HEK293 (cell line): ENCODE measurements around the gene PRTN3.

Source experiments
- CTCF ChIA-PET: fragments of 350-600 bp; formaldehyde crosslinking; extraction: SDS; loops from one replicate; lab custom pipeline; 2021; ENCODE audit warnings: antibody characterized with exemption; lab: Yijun Ruan, JAX
- POLR2A ChIA-PET: fragments of 300-600 bp; formaldehyde crosslinking; extraction: SDS; loops from one replicate; lab custom pipeline; 2020; ENCODE audit warnings: antibody characterized with exemption, inconsistent platforms; lab: Yijun Ruan, JAX
- H3K27ac ChIP-seq: fragments of 200-500 bp; sonication (Bioruptor generic); 2 replicates; pipeline ENCODE4 v1.5.1; 2014; ENCODE audit warnings: low read depth, low read length, control low read depth, inconsistent platforms; ENCODE audit errors: extremely low read depth
- H3K36me3 ChIP-seq, 2 experiments: fragments of 200-500 bp in 1 of 2; sonication (Bioruptor generic) in 1 of 2; 1 replicate in 1 of 2; 2 replicates in 1 of 2; pipeline ENCODE4 v1.5.1; 2014 to 2017; ENCODE audit warnings: inconsistent platforms in 2 of 2, low read length in 2 of 2; ENCODE audit not compliant: control insufficient read depth in 2 of 2, insufficient read depth in 1 of 2
- H3K4me1 ChIP-seq: fragments of 200-500 bp; sonication (Bioruptor generic); 2 replicates; pipeline ENCODE4 v1.5.1; 2014; ENCODE audit warnings: mild to moderate bottlenecking, low read length, inconsistent platforms; ENCODE audit not compliant: control insufficient read depth, insufficient read depth
- H3K4me3 ChIP-seq: 2 replicates; pipeline ENCODE4 v1.5.1; 2011; ENCODE audit warnings: low read depth, mild to moderate bottlenecking, control low read depth, low read length, moderate library complexity
- H3K9me3 ChIP-seq: fragments of 200-500 bp; sonication (Bioruptor generic); 2 replicates; pipeline ENCODE4 v1.5.1; 2014; ENCODE audit warnings: low read depth, low read length, inconsistent platforms; ENCODE audit not compliant: control insufficient read depth, insufficient read depth
- AEBP2 ChIP-seq: fragments of 450-650 bp; formaldehyde crosslinking; IDR thresholded peaks from 2 replicates; pipeline ENCODE4 v1.5.1; 2016; ENCODE audit warnings: missing biosample characterization, missing genetic modification characterization, borderline replicate concordance
- BCL11A ChIP-seq: fragments of 450-650 bp; formaldehyde crosslinking; IDR thresholded peaks from 2 replicates; pipeline ENCODE4 v1.5.1; 2016; ENCODE audit warnings: low read depth, missing biosample characterization, missing genetic modification characterization
- ELK4 ChIP-seq: IDR thresholded peaks from 2 replicates; pipeline ENCODE4 v1.6.1; 2011; ENCODE audit warnings: mild to moderate bottlenecking, low read depth, low read length, borderline replicate concordance
- KLF1 ChIP-seq: fragments of 450-650 bp; formaldehyde crosslinking; IDR thresholded peaks from 2 replicates; pipeline ENCODE4 v1.5.1; 2016; ENCODE audit warnings: missing biosample characterization, missing genetic modification characterization
- MEIS1 ChIP-seq: sonication (generic); formaldehyde crosslinking; IDR thresholded peaks from 2 replicates; pipeline ENCODE4 v1.8.1; 2022; ENCODE audit warnings: missing genetic modification reagents, mild to moderate bottlenecking, borderline replicate concordance
- PRDM10 ChIP-seq: fragments of 450-650 bp; formaldehyde crosslinking; IDR thresholded peaks from 2 replicates; pipeline ENCODE4 v1.5.1; 2016; ENCODE audit warnings: missing biosample characterization, missing genetic modification characterization
- YY1 ChIP-seq: fragments of 450-650 bp; formaldehyde crosslinking; IDR thresholded peaks from 2 replicates; pipeline ENCODE4 v1.5.1; 2018; ENCODE audit warnings: missing biosample characterization, missing genetic modification characterization
- ZBTB1 ChIP-seq: fragments of 450-650 bp; formaldehyde crosslinking; IDR thresholded peaks from 2 replicates; pipeline ENCODE4 v1.5.1; 2016; ENCODE audit warnings: missing biosample characterization, missing genetic modification characterization
- ZBTB7A ChIP-seq: fragments of 450-650 bp; formaldehyde crosslinking; IDR thresholded peaks from 2 replicates; pipeline ENCODE4 v1.5.1; 2016; ENCODE audit warnings: low read depth, missing biosample characterization, missing genetic modification characterization
- ZBTB8A ChIP-seq: fragments of 450-650 bp; formaldehyde crosslinking; IDR thresholded peaks from 2 replicates; pipeline ENCODE4 v1.5.1; 2016; ENCODE audit warnings: missing biosample characterization, missing genetic modification characterization
- ZIC2 ChIP-seq: fragments of 450-650 bp; formaldehyde crosslinking; IDR thresholded peaks from 2 replicates; pipeline ENCODE4 v1.5.1; 2016; ENCODE audit warnings: missing biosample characterization, missing genetic modification characterization
- ZNF157 ChIP-seq: fragments of 450-650 bp; formaldehyde crosslinking; IDR thresholded peaks from 2 replicates; pipeline ENCODE4 v1.5.1; 2016; ENCODE audit warnings: missing biosample characterization, missing genetic modification characterization
- ZNF175 ChIP-seq: fragments of 450-650 bp; formaldehyde crosslinking; IDR thresholded peaks from 2 replicates; pipeline ENCODE4 v1.5.1; 2016; ENCODE audit warnings: missing biosample characterization, missing genetic modification characterization
- ZNF423 ChIP-seq: fragments of 450-650 bp; formaldehyde crosslinking; IDR thresholded peaks from 2 replicates; pipeline ENCODE4 v1.5.1; 2016; ENCODE audit warnings: missing biosample characterization, missing genetic modification characterization
- ZNF501 ChIP-seq: fragments of 450-650 bp; formaldehyde crosslinking; IDR thresholded peaks from 2 replicates; pipeline ENCODE4 v1.5.1; 2016; ENCODE audit warnings: missing biosample characterization, missing genetic modification characterization
- ZNF561 ChIP-seq: fragments of 450-650 bp; IDR thresholded peaks from 2 replicates; pipeline ENCODE4 v1.5.1; 2018; ENCODE audit warnings: missing biosample characterization, missing genetic modification characterization, borderline replicate concordance
- ZNF600 ChIP-seq: fragments of 450-650 bp; formaldehyde crosslinking; IDR thresholded peaks from 2 replicates; pipeline ENCODE4 v1.5.1; 2016; ENCODE audit warnings: missing biosample characterization, missing genetic modification characterization
- ZNF670 ChIP-seq: fragments of 450-650 bp; formaldehyde crosslinking; IDR thresholded peaks from 2 replicates; pipeline ENCODE4 v1.5.1; 2016; ENCODE audit warnings: missing biosample characterization, missing genetic modification characterization, low read depth
- ZNF704 ChIP-seq: fragments of 450-650 bp; formaldehyde crosslinking; IDR thresholded peaks from 2 replicates; pipeline ENCODE4 v1.5.1; 2016; ENCODE audit warnings: missing biosample characterization, missing genetic modification characterization
- ZXDB ChIP-seq: fragments of 450-650 bp; formaldehyde crosslinking; IDR thresholded peaks from 2 replicates; pipeline ENCODE4 v1.5.1; 2016; ENCODE audit warnings: missing biosample characterization, missing genetic modification characterization

Gene PRTN3

GRCh38 chr19:850979-851335, 10.2 kb downstream of the PRTN3 start:
- Histone ChIP-seq H3K4me3 (no peak overlapping the region), H3K36me3 (no peaks in the 10 kb centered on the region), H3K4me1 (no peaks in the 10 kb centered on the region), H3K27ac (no peak overlapping the region), H3K9me3 (no peaks in the 10 kb centered on the region)
- ChIA-PET CTCF (interaction anchor here (0.6 kb wide), 3 partner anchors 10 to 318 kb away, joined by 3 to 4 read pairs (median 3); no protein-coding TSS in a partner anchor), POLR2A (interaction anchor here (0.6 kb wide), 3 partner anchors 10 to 28 kb away, joined by 4 to 7 read pairs (median 4); no protein-coding TSS in a partner anchor)
- TF ChIP-seq YY1 (tag by site-specific recombination) (no peak), ZNF600 (tag by site-specific recombination) (no peak), KLF1 (tag by site-specific recombination) (no peak), MEIS1 (CRISPR knock-in tag) (no peak), ZBTB8A (tag by site-specific recombination) (no peak), ZNF423 (tag by site-specific recombination) (no peak), ELK4 (no peak), ZNF670 (no peak), ZNF157 (tag by site-specific recombination) (no peak), PRDM10 (tag by site-specific recombination) (no peak), ZNF704 (tag by site-specific recombination) (no peak), ZNF501 (no peak), ZIC2 (no peak), ZBTB7A (tag by site-specific recombination) (no peak), BCL11A (tag by site-specific recombination) (no peak), ZXDB (tag by site-specific recombination) (no peak), ZNF175 (tag by site-specific recombination) (no peak), ZBTB1 (tag by site-specific recombination) (no peak), AEBP2 (no peak), ZNF561 (tag by site-specific recombination) (no peak)
